Measurements from ENCODE around the gene RCSD1. TPM values are rescaled to one million over a fixed set of nuclear protein-coding genes. Genes with fewer than 3 reads are reported as not detected.
A peak's percentile ranks its signal among the peaks of the same experiment; 100 is the strongest.

Gene RCSD1
- total and polyA plus RNA-seq, 4 experiments from 2014 or later: 124 to 173 (median 146) TPM

- Mint-ChIP-seq H3K9me3 (no peaks in the 10 kb centered on the region), H3K27me3 (no peaks in the 10 kb centered on the region), H3K36me3 (peaks cover 42 to 70% of the 10 kb centered on the region in 2 donors), H3K4me3 (no peak overlapping the region), H3K4me1 (peaks cover 49 to 64% (median 59%) of the 10 kb centered on the region in 4 donors), H3K27ac (peak overlapping the region in 5 of 7 donors; percentile 49 to 80 (median 60))
- ChIA-PET CTCF (ENCODE audit: partially characterized antibody) (interaction anchor here (1.0 to 5.7 kb wide), 3 partner anchors 13 to 74 kb away, joined by 3 to 31 read pairs (median 12); no protein-coding TSS in a partner anchor), POLR2A (ENCODE audit: partially characterized antibody) (interaction anchor here (1.3 to 3.1 kb wide), 3 partner anchors 19 to 103 kb away, joined by 3 to 10 read pairs (median 3); no protein-coding TSS in a partner anchor)
- Histone ChIP-seq H3K27me3 (ENCODE audit: insufficient read depth, low read length) (no peaks in the 10 kb centered on the region), H3K9me3 (ENCODE audit: control insufficient read depth in 1 of 2, low read length in 2 of 2) (no peaks in the 10 kb centered on the region), H3K36me3 (ENCODE audit: insufficient read depth, low read length) (peaks cover 41% of the 10 kb centered on the region), H3K4me3 (ENCODE audit: low read length in 2 of 2) (no peak overlapping the region), H3K27ac (ENCODE audit: low read depth, low read length) (no peak overlapping the region), H3K4me1 (ENCODE audit: insufficient read depth, low read length) (peaks cover 89% of the 10 kb centered on the region)
- DNase-seq: no peak
- intact Hi-C loops (cut with micrococcal nuclease): no loop called here
Observed at GRCh38 chr1:167674156-167674555, 44.1 kb downstream of the RCSD1 start.

- no peaks in the 10 kb centered on the region for H3K27me3 Mint-ChIP-seq
- peaks cover 41 to 61% of the 10 kb centered on the region in 2 donors for H3K36me3 Mint-ChIP-seq
- ChIA-PET POLR2A (ENCODE audit: partially characterized antibody) (interaction anchor here (0.7 to 3.1 kb wide), 5 partner anchors 12 to 75 kb away, joined by 3 to 10 read pairs (median 4); no protein-coding TSS in a partner anchor), CTCF (ENCODE audit: partially characterized antibody) (interaction anchor here (0.6 to 5.7 kb wide), 9 partner anchors 9 to 134 kb away, joined by 3 to 31 read pairs (median 4); no protein-coding TSS in a partner anchor)
- Histone ChIP-seq H3K36me3 (ENCODE audit: insufficient read depth, low read length) (peaks cover 44% of the 10 kb centered on the region), H3K4me1 (ENCODE audit: insufficient read depth, low read length) (peaks cover 80% of the 10 kb centered on the region), H3K27ac (ENCODE audit: low read depth, low read length) (peak overlapping the region; percentile 17), H3K27me3 (ENCODE audit: insufficient read depth, low read length) (no peaks in the 10 kb centered on the region), H3K4me3 (ENCODE audit: low read length in 2 of 2) (no peak overlapping the region), H3K9me3 (ENCODE audit: control insufficient read depth in 1 of 2, low read length in 2 of 2) (no peaks in the 10 kb centered on the region)
- intact Hi-C loops (cut with micrococcal nuclease): no loop called here
- no peak for DNase-seq
- H3K4me3 Mint-ChIP-seq: no peak overlapping the region
- H3K9me3 Mint-ChIP-seq: no peaks in the 10 kb centered on the region
- H3K27ac Mint-ChIP-seq: peak overlapping the region in 4 of 7 donors; percentile 70 to 79 (median 76)
- H3K4me1 Mint-ChIP-seq: peaks cover 36 to 59% (median 49%) of the 10 kb centered on the region in 4 donors
Observed at GRCh38 chr1:167675440-167675839, 45.4 kb downstream of the RCSD1 start.

- Histone ChIP-seq H3K9me3 (ENCODE audit: control insufficient read depth in 1 of 2, low read length in 2 of 2) (no peaks in the 10 kb centered on the region), H3K27me3 (ENCODE audit: insufficient read depth, low read length) (no peaks in the 10 kb centered on the region), H3K4me3 (ENCODE audit: low read length in 2 of 2) (no peak overlapping the region), H3K27ac (ENCODE audit: low read depth, low read length) (peak overlapping the region; percentile 17), H3K36me3 (ENCODE audit: insufficient read depth, low read length) (peaks cover 52% of the 10 kb centered on the region), H3K4me1 (ENCODE audit: insufficient read depth, low read length) (peaks cover 71% of the 10 kb centered on the region)
- intact Hi-C loops (cut with micrococcal nuclease): no loop called here
- Mint-ChIP-seq H3K27me3 (no peaks in the 10 kb centered on the region), H3K27ac (peak overlapping the region in 6 of 7 donors; percentile 70 to 85 (median 78)), H3K4me1 (peaks cover 27 to 50% (median 41%) of the 10 kb centered on the region in 4 donors), H3K4me3 (no peak overlapping the region), H3K9me3 (no peaks in the 10 kb centered on the region), H3K36me3 (peaks cover 35 to 52% of the 10 kb centered on the region in 2 donors)
- ChIA-PET CTCF (ENCODE audit: partially characterized antibody) (interaction anchor here (1.0 to 5.7 kb wide), 5 partner anchors 11 to 135 kb away, joined by 3 to 31 read pairs (median 4); no protein-coding TSS in a partner anchor), POLR2A (ENCODE audit: partially characterized antibody) (interaction anchor here (1.5 to 3.1 kb wide), 2 partner anchors 48 to 76 kb away, joined by 3 to 10 read pairs; no protein-coding TSS in a partner anchor)
- DNase-seq: no peak
Observed at GRCh38 chr1:167676205-167676915, 46.3 kb downstream of the RCSD1 start.

- peaks cover 19 to 41% (median 34%) of the 10 kb centered on the region in 4 donors for H3K4me1 Mint-ChIP-seq
- H3K27ac ChIP-seq (ENCODE audit: low read depth, low read length): peak overlapping the region; percentile 6
- peak overlapping the region in 4 of 7 donors; percentile 5 to 83 (median 78) for H3K27ac Mint-ChIP-seq
- no peaks in the 10 kb centered on the region for H3K9me3 ChIP-seq (ENCODE audit: control insufficient read depth in 1 of 2, low read length in 2 of 2)
- no peak overlapping the region for H3K4me3 ChIP-seq (ENCODE audit: low read length in 2 of 2)
- H3K4me3 Mint-ChIP-seq: no peak overlapping the region
- ChIA-PET CTCF (ENCODE audit: partially characterized antibody) (interaction anchor here (1.6 to 5.9 kb wide), 2 partner anchors 11 to 76 kb away, joined by 10 to 37 read pairs; no protein-coding TSS in a partner anchor), POLR2A (ENCODE audit: partially characterized antibody) (no interaction called here)
- no peak for DNase-seq
- peaks cover 57% of the 10 kb centered on the region for H3K36me3 ChIP-seq (ENCODE audit: insufficient read depth, low read length)
- no peaks in the 10 kb centered on the region for H3K27me3 Mint-ChIP-seq
- no peaks in the 10 kb centered on the region for H3K27me3 ChIP-seq (ENCODE audit: insufficient read depth, low read length)
- H3K9me3 Mint-ChIP-seq: no peaks in the 10 kb centered on the region
- H3K4me1 ChIP-seq (ENCODE audit: insufficient read depth, low read length): peaks cover 65% of the 10 kb centered on the region
- peaks cover 32 to 49% of the 10 kb centered on the region in 2 donors for H3K36me3 Mint-ChIP-seq
- intact Hi-C loops (cut with micrococcal nuclease): no loop called here
Observed at GRCh38 chr1:167676916-167677848, 47.1 kb downstream of the RCSD1 start.

- Histone ChIP-seq H3K4me1 (ENCODE audit: insufficient read depth, low read length) (peaks cover 53% of the 10 kb centered on the region), H3K36me3 (ENCODE audit: insufficient read depth, low read length) (peaks cover 55% of the 10 kb centered on the region), H3K4me3 (ENCODE audit: low read length in 2 of 2) (no peak overlapping the region), H3K27ac (ENCODE audit: low read depth, low read length) (no peak overlapping the region), H3K9me3 (ENCODE audit: control insufficient read depth in 1 of 2, low read length in 2 of 2) (no peaks in the 10 kb centered on the region), H3K27me3 (ENCODE audit: insufficient read depth, low read length) (no peaks in the 10 kb centered on the region)
- H3K36me3 Mint-ChIP-seq: peaks cover 23 to 47% of the 10 kb centered on the region in 2 donors
- no peaks in the 10 kb centered on the region for H3K9me3 Mint-ChIP-seq
- POLR2A ChIA-PET (ENCODE audit: partially characterized antibody): no interaction called here
- CTCF ChIA-PET (ENCODE audit: partially characterized antibody): interaction anchor here (1.6 to 5.9 kb wide), 2 partner anchors 10 to 77 kb away, joined by 10 to 37 read pairs; no protein-coding TSS in a partner anchor
- no peaks in the 10 kb centered on the region for H3K27me3 Mint-ChIP-seq
- H3K4me3 Mint-ChIP-seq: no peak overlapping the region
- DNase-seq: no peak
- H3K4me1 Mint-ChIP-seq: peaks cover 7 to 32% (median 24%) of the 10 kb centered on the region in 4 donors
- H3K27ac Mint-ChIP-seq: no peak overlapping the region
- intact Hi-C loops (cut with micrococcal nuclease): no loop called here
Observed at GRCh38 chr1:167678422-167678821, 48.4 kb downstream of the RCSD1 start.

GRCh38 chr1:167678838-167679237 is 48.8 kb downstream of the RCSD1 start:
- ChIA-PET POLR2A (ENCODE audit: partially characterized antibody) (no interaction called here), CTCF (ENCODE audit: partially characterized antibody) (interaction anchor here (5.9 kb wide), 1 partner anchor 78 kb away, joined by 37 read pairs; no protein-coding TSS in a partner anchor)
- H3K4me1 ChIP-seq (ENCODE audit: insufficient read depth, low read length): peaks cover 49% of the 10 kb centered on the region
- H3K27me3 ChIP-seq (ENCODE audit: insufficient read depth, low read length): no peaks in the 10 kb centered on the region
- H3K36me3 ChIP-seq (ENCODE audit: insufficient read depth, low read length): peaks cover 54% of the 10 kb centered on the region
- no peaks in the 10 kb centered on the region for H3K9me3 ChIP-seq (ENCODE audit: control insufficient read depth in 1 of 2, low read length in 2 of 2)
- Mint-ChIP-seq H3K27me3 (no peaks in the 10 kb centered on the region), H3K36me3 (peaks cover 19 to 47% of the 10 kb centered on the region in 2 donors), H3K9me3 (no peaks in the 10 kb centered on the region), H3K4me1 (peaks cover 2 to 28% (median 21%) of the 10 kb centered on the region in 4 donors), H3K4me3 (no peak overlapping the region), H3K27ac (no peak overlapping the region)
- DNase-seq: no peak
- intact Hi-C loops (cut with micrococcal nuclease): no loop called here
- H3K4me3 ChIP-seq (ENCODE audit: low read length in 2 of 2): no peak overlapping the region
- H3K27ac ChIP-seq (ENCODE audit: low read depth, low read length): no peak overlapping the region

Data from CD4-positive, alpha-beta memory T cell (primary cell).